ENCODE results near the gene ECD.
A peak's percentile ranks its signal among the peaks of the same experiment; 100 is the strongest.

Gene ECD

DNA sequence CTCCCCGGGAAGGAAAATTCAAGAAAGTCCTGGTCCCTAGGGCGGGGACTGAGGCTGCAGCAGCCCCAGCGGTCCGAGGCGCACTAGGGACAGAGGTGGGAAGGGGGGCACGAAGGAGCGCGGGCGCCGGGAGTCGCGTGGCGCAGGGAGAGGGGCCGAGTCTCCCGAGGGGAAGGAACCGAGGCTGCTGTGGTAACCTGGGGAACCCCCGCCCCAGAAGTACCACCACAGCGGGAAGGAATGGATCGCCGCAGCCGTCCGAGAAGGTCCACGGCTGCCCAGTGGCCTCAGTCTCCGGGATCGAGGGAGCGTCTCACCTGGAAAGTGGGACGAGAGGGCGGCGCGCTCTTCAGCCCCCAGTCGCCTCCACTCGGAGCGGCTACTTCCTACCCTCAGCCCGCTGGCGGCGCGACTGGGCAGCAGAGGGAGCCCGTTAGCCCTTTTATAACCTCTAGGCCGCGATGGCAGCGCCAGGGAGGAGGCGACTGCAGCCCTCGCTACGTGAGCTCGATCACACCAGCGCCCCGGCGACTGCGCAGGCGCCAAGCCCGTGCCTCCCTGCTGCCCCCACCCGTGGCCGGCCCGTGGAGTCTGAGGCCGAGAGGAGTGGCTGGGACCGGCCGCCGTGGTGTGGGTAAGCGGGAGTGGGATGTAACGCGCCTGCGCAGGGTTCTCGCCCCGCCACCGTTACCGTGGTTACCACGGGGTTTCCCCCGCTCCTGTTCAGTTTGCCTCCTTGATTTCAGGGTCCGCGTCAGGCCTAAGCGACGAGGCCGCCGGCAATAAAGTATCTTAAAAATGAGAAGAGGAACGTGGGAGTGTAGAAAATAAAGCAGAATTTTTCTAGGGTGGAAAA, 71.1 kb downstream of the ECD start, which contains the start of gene P4HA1:
TSS of gene P4HA1 (minus strand) at position 418 of the 856 bp plus-strand sequence. CDS start 21,983 bp downstream, outside the sequence.
- peak; percentile 98 for DNase-seq (ENCODE audit: low spot score)

DNA sequence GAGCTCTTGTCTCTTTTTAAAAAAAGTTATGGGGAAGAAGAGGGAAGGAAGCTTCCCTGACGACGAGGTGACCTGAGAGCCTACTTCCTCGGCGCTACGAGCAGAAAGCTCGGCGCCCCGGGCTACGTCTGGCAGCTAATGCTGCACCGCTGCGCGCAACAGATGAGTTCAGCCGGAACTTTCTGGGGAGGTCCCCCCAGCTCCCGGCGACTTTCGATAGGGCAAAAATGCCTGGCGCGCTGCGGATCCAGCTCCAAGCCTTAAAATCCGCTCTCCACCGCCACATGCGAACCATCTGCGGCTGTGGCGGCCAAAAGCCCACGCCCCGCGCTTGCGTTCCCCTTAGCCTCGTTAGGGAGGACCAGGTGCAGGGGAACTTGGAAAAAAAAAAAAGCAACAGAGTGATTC, 71.8 kb downstream of the ECD start:
- DNase-seq (ENCODE audit: low spot score) = peak; percentile 62

DNA sequence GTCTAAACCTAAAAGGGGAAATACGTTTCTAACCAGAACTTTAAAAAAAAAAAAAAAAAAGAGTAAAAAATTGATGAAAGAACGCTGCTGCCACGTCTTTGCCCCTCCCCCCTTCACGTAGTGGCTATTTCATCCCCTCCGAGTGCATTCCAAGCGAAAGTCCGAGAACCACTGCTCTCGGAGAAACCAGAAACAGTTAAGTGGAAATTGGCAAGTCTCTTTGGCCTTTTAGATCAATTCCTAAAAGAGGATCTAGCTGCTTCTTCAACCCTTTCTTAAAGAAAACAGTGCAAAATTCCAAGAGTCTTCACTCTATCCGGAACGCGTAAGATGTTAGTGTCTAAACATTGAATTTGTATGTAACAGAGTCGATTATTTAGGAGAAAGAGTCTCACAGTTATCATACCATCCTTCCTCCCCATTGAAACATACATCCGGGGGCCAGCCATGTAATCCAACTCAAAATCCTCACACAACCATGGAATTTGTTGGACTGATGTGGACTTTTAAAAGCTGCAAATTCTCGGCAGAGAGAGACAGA, 72.3 kb downstream of the ECD start:
- DNase-seq (ENCODE audit: low spot score) = peak; percentile 51

DNA sequence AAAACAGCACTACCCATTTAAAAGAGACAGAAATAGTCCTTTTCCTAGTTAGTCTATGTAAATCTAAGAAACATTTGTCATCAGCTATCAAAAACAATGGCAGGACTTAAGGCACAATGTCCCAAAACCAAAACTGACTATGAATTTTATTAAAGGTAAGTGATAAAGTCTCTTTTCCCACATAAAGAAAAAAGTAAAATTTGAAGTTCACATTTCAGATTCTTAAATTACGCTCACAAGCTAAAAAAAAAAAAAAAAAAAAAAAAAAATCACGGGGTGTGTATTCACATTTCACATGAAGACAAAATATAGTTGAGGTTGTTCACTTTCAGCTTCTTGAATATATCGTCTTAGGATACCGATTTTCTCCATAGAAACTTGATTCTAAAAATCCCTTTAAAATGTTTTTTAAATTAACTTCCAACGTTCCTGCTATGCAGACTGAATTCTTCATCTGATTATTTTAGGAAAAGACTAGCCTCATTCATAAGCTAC, 72.8 kb downstream of the ECD start:
- DNase-seq (ENCODE audit: low spot score) = no peak

DNA sequence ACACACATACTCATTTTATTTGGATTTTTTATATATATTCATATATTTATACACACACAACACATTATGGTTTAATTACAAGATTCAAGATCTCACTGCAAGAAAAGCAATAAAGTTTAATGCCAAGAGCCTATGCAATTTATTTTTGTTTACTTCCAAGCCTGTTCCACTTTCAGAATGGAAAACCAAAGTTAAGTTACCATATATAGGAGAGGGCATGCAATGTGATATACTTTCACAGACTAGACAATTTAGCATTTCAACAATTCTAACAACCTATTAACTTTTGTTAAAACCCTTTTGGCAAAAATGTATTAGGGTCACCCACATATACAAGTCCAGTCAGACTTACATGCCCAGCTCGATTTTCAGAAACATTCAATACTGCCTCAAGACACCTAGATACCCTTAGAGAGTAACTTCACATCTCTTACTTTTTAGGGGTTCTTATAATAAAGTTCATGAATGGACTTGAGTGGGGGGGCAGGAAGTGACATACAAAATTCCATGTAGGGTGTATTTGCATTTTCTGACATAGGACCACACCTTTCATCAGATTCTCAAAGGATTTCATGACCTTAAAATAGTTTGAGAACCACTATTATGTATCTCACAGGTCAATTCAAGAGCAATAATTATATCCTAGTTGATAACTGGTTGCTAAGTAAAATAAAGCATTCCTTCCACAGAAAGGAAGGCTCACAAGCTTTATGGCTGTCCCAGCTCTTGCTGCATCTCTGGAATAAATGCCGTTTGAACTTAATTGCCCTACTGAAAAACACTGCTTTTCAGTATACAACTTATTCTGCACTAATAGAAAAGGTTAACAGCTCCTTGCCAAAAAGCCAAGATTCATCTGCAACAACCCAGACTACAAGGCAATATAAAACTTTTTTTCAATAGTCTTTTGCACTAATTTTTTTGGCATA, 73.6 kb downstream of the ECD start:
- peak; percentile 16 for DNase-seq (ENCODE audit: low spot score)

DNA sequence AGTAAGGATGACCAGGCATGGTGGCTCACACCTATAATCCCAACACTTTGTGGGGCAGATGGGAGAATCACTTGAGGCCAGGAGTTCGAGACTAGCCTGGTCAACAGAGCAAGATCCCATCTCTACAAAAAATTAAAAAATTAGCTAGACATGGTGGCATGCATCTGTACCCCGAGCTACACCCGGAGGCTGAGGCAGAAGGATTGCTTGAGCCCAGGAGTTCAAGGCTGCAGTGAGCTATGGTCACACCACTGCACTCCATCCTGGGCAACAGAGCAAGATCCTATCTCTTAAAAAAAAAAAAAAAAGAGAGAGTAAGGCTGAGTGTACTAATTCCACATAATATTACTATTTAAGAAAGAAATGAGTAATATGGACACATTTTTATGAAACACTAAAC, 75.0 kb downstream of the ECD start:
- DNase-seq (ENCODE audit: low spot score) = no peak

DNA sequence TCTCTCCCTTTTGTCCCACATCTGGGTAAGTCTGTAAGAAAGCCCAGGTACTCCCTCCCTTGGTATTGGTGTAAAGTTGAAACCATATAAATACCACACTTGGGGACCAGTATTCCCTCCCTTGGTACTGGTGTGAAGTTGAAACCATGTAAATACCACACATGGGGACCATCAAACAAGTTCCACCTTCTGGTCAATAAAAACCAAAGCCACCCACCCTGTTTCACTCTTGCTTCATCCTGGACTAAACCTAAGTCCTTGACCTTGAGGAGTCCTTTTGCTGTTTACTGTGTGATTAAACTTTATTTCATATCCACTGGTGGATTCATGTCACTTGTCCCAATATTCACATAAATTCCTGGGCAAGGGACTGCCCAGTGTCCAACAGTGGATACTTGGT, 79.5 kb downstream of the ECD start:
- DNase-seq (ENCODE audit: low spot score) = no peak

DNA sequence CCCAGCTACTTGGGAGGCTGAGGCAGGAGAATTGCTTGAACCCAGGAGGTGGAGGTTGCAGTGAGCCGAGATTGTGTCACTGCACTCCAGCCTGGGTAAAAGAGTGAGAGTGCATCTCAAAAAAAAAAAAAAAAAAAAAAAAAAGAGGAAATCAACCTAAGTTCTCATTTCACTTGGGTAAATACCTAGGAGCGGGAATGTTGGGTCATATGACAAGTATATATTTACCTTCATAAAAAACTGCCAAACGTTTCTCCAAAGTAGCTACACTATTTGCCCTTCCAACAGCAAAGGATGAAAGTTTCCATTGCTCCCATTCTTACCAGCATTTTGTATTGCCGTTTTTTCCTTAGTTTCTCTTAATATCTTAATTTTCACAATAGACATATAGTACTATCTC, 81.0 kb downstream of the ECD start:
- DNase-seq (ENCODE audit: low spot score) = no peak

DNA sequence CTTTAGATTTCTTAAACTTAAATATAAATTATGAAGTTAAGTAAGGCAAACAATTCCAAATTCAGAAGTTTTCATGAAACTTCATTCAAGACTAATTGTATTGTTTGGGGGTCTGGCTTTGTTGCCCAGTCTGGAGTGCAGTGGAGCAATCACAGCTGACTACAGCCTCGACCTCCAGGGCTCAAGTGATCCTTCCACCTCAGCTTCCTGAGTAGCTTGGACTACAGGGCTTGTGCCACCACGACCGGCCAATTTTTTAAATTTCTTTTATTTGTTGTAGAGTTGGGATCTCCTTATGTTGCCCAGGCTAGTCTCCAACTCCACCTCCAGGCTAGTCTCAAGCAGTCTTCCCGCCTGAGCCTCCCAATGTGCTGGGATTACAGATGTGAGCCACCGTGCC, 83.6 kb downstream of the ECD start:
- no peak for DNase-seq (ENCODE audit: low spot score)

Data from hematopoietic multipotent progenitor cell treated with erythropoietin and hydrocortisone succinate and interleukin-3 and kit ligand, for 17 days (in vitro differentiated cells).